NCI-H510A treated with DMSO at 0.1 percent for 48 hours (cell line): ENCODE data around the gene ZNF99.
"Not testable (repeated sequence)": the region's sequence is repeated elsewhere in the genome, so short reads cannot be mapped to it uniquely, and the experiment has no call there.

Experiments
- DNase-seq: peaks from one replicate; lab custom pipeline; 2025; lab: John Stamatoyannopoulos, UW

Gene ZNF99

DNA sequence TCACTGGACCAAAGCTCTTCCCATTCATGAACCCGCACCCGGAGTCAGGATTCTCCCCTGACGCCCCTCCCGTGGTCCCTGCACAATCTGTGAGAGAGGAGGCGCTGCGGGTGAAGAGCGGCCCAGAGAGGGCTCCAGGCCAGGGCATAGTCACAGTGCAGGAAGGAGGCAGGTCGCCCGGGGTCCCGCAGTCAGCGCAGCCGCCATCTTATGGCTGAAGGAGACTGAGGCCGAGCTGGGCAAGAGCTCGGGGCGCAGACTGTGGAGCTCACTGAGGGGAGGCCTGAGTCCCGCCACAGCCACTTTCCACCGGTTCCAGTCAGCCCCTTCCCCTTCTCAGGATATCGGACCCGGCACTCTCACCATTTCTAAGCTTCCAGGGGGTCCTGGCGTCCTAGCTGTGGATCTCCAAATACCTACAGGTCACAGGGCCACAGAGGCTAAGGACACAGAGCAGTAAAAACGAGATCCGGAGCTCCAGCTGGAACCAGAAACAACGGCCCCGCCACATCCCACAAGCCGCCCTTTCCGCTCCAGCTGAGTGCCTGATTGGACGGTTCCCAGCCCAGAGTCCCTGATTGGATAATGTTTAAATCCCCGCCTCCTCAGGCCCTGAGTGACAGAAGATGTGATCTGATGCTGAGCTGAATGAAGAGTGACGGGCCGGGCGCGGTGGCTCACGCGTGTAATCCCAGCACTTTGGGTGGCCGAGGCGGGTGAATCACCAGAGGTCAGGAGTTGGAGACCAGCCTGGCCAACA, at the start of gene ZNF99:
TSS of gene ZNF99 (minus strand) at position 501 of the 760 bp plus-strand sequence. CDS start at position 366, 135 bp downstream.
- DNase-seq: no peak

DNA sequence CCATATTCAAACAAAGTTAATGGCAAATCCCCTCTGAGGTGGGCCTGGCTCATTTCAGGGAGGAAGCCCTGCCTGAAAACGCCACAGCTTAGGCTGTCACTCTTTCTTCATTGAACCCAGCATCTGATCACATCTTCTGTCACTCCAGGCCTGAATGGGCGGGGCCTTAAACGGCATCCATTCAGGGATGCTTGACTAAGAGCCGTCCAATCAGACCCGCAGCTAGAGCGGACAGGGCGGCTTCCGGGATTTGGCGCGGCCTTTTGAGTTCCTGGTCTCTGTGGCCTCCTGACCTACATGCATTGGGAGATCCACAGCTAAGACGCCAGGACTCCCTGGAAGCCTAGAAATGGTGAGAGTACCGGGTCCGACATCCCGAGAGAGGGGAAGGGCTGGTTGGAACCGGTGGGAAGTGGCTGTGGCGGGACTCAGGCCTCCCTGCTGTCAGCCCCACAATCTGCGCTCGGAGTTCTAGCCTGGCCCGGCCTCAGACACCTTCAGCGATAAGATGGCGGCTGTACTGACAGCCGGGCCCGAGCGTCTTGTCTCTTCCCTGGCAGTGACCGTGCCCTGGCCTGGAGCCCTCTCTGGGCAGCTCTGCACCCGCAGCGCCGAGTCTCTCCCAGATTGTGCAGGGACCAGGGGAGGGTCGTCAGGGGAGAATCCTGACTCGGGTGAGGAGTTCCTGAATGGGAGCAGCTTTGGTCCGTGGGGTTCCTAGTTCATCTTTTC, 48.2 kb upstream of the ZNF99 start, which contains the start of gene ZNF723:
TSS of gene ZNF723 (plus strand) at position 261 of the 732 bp plus-strand sequence. CDS start at position 350, 89 bp downstream.
- no peak for DNase-seq

DNA sequence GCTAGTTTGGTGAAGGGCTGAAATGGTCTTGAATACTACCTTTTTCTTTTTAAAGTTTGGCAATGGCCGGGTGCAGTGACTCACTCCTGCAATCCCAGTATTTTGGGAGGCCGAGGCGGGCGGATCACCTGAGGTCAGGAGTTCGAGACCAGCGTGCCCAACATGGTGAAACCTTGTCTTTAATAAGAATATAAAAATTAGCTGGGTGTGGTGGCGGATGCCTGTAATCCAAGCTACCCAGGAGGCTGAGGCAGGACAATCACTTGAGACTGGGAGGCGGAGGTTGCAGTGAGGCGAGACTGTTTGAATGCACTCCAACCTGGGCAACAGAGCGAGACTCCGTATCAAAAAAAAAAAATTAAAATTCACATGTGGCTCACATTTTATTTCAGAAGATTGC, 47.3 kb upstream of the ZNF99 start:
- DNase-seq: no peak

DNA sequence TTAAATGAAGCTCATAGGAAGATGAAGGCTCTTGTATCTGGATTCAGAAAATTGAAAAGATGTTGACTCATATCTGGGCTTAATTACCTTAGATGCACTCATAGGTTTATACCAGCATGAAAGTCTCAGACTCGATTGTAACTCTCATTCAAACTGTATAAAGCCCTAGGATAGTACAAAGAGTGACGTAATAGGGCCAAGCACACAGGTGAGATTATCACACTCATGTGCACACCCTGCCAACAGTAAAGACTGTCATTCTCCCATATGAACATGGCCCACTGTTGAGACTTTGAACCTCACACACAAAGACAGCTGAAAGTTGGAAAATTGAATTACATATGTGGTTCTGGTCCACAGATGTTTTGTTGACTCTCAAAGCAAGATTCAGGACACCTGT, 30.2 kb upstream of the ZNF99 start:
- no peak for DNase-seq

DNA sequence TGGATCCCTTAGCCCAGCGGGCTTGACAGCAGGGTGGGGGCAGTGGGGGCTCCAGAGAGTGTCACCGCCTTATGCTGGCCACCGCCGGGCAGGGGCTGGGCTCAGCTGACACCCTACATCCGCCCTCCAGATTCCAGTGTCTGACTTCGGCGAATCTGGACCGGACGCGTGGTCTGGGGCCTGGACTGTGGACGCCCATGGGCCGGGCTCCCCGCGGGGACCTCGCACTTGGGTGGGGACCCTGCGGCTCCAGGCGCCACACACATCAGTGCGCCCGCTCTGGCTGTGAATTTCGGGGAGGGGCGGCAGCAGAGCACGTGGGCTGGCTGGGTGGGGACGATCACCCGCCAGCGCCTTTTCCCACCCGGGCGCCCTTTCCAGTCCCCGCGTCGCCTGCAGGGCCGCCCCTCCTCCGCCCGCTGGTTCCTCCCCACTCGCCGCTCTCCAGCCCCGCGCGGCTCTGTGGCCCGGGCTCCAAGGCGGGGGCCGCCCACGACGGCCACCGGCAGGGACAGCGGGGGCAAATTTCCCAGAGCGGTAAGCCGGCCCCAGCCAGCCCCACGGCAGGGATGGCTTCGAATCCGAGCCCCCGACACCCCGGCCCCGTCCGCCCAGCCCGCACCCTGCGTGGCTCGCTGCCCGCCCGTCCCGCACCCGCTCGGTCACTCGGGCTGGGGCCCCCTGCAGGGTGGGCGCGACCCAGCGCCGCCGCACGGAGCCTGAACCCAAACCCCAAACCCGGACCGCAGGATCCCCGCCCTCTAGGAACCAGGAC, 23.3 kb upstream of the ZNF99 start:
- DNase-seq: no peak

DNA sequence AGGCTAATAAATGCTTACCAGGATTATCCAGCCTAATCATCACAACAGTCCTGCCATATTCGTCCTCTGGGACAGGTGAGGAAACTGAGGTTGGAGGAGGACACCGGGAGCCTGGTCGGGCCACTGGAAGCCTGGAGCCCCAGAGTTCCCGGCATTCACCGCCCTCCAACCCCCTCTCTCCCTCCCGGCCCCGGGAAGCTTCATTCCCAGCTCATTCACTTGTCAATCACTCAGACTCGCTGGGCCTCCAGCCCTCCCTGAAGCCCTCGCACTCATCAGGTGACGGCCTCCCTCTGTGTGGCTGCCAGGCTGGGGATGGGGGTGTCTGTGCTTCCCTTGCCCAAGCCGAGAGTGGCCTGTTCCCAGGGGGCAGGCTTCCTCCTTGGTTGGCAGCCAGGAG, 22.5 kb upstream of the ZNF99 start:
- no peak for DNase-seq

DNA sequence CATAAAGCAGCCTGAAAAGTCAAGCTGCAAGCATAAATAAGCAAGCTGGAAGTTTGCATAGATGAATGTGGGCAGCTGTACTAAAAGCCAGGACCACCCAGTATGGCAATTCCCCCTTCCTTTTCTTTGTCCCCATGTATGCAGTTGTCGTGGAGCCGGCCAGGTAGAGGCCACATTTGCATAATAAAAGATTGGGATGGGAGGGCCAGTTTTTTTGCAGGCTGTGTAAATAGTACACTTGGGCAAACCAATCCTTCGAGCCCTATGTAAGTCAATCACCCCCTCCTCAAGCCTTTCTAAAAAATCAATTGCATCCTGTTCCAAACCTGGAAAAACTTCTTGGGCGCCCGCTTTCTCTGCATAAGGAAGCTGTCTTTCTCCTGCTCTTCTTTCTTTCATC, 13.1 kb upstream of the ZNF99 start:
- DNase-seq: no peak

DNA sequence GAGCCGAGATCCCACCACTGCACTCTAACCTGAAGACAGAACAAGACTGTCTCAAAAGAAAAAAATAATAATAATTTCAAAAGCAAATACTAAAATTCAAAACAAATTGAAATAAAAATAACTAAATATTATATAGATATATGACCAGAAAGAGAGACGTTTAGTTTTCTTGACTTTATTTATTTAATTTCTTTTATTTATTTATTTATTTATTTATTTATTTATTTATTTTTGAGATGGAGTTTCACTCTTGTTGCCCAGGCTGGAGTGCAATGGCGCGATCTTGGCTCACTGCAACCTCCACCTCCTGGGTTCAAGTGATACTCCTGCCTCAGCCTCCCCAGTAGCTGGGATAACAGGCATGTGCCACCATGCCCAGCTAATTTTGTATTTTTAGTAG, 8.9 kb upstream of the ZNF99 start:
- not testable (repeated sequence) for DNase-seq

DNA sequence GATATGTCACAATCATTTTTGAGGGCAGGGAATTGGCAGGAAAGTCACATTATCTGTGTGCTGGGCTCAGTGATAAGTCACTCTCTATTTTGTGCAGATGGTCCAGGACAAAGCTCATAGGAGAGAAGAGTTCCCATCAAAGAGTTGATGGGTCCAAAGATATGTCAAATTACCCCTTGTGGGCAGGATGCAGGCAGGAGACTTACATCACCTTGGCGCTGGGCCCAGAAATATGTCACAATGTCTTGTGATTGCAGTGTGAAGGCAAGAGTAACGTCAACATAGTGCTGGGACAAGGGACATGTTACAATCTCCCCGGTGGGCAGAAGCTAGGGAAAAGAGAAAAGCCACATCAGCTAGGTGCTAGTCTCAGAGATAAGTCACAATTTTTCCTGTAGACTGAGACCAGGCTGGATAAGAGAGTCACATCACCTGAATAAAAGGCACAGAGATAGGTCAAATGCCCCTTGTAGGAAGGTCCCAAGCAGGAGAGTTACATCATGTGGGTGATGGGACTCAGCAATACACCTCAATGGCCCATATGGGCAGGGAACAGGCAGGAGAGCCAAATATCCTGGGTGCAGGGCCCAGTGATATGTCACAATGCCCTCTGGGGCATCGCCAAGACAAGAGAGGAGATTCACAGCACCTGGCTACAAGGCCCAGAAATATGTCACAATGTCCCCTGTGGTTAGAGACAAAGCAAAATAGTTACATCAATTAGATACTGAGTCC, 47.9 kb downstream of the ZNF99 start:
- DNase-seq: no peak

DNA sequence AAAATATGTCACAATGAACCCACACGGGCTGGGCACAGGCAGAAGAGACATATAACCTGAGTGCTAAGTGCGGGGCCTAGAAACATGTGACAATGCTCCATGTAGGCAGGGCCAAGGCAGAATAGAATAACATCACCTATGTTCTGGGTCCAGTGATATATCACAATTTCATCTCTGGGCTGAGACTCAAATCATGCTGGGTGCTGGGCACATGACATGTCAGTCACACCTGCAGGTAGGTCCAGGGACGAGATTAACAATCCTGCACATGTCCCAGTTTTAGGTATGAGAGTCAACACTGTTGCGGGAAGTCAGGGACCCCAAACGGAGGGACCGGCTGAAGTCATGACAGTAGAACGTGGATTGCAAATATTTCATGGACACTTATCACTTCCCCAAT, 50.3 kb downstream of the ZNF99 start:
- no peak for DNase-seq

DNA sequence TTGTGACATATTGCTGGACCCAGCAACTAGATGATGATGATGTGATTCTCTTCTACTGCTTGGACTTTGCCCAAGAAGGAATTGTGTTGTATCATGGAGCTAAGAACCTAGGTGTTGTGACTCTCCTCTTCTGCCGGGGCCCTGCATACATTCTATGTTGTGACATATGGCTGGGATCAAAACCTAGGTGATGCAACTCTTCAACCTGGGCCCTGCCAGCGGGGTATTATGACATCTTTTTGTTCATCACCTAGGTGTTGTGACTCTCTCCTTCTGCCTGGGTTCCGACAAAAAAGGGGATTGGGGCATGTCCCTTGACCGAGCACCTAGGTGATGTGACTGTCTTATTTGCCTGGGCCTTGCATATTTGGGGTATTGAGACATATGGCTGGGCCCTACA, 55.7 kb downstream of the ZNF99 start:
- DNase-seq: not testable (repeated sequence)

DNA sequence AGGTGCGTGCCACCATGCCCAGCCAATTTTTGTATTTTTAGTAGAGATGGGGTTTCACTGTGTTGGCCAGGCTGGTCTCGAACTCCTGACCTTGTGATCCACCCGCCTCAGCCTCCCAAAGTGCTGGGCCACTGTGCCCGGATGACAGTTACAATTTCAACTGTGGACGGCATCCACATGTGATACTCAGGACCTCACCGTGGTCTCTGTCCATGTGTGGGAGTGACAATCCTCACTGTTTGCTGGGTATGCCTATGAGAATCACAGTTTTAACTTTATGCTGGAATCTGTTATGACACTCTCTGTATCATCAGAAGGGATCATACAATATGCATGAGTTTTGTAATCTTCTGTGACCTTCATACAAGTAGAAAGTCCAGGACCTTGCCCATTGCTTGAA, 62.4 kb downstream of the ZNF99 start:
- not testable (repeated sequence) for DNase-seq

DNA sequence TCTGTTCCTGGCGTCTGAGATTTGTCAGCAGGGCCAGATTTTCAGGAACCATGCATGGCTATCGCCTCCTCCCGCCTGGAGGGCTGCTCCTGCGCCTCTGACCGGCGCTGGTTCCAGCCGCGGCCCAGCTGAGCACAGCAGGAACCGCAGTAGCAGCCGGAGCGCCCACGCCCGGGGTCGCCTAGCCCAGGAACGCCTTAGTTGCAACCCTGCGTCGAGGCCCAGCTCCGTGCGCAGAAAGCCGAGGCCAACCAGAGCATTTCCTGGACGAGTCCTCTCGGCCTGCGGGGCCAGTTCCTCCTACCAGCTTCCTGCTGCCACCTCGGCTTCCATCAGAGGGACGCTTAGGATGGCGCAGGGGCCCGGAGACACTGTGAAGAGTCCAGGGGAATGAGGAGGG, 75.0 kb downstream of the ZNF99 start:
- no peak for DNase-seq

DNA sequence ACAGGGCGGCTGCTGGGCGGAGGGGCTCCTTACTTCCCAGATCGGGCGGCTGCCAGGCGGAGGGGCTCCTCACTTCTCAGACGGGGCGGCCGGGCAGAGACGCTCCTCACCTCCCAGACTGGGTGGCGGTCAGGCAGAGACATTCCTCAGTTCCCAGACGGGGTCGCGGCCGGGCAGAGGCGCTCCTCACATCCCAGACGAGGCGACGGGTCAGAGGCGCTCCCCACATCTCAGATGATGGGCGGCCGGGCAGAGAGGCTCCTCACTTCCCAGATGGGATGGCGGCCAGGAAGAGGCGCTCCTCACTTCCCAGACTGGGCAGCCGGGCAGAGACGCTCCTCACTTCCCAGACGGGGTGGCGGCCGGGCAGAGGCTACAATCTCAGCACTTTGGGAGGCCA, 80.9 kb downstream of the ZNF99 start:
- DNase-seq: not testable (repeated sequence)

DNA sequence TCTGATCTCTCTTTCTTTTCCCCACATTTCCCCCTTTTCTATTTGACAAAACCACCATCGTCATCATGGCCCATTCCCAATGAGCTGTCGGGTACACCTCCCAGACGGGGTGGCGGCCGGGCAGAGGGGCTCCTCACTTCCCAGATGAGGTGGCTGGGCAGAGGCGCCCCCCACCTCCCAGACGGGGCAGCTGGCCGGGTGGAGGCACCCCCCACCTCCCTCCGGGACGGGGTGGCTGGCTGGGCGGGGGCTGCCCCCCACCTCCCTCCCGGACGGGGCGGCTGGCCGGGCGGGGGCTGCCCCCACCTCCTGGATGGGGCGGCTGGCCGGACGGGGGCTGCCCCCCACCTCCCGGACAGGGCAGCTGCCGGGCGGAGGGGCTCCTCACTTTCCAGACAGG, 81.3 kb downstream of the ZNF99 start:
- DNase-seq: not testable (repeated sequence)
